Osteocyte (in vitro differentiated cells): ENCODE data around the gene PTPN1. TPM values are rescaled to one million over a fixed set of nuclear protein-coding genes. Genes with fewer than 3 reads are reported as not detected.

ENCODE experiments used
- DNase-seq: peaks from one replicate; pipeline ENCODE4 v3.0.0; 2021; ENCODE audit warnings: mixed read lengths; ENCODE audit not compliant: unreplicated experiment; ENCODE audit errors: extremely low spot score
- H3K27ac Mint-ChIP-seq: one replicate; pipeline ENCODE4 v1.8.0; 2021; ENCODE audit warnings: mild to moderate bottlenecking, mixed read lengths; ENCODE audit not compliant: unreplicated experiment
- H3K27me3 Mint-ChIP-seq: one replicate; pipeline ENCODE4 v1.8.0; 2021; ENCODE audit warnings: mixed read lengths; ENCODE audit not compliant: unreplicated experiment
- H3K36me3 Mint-ChIP-seq: one replicate; pipeline ENCODE4 v1.8.0; 2021; ENCODE audit warnings: mixed read lengths; ENCODE audit not compliant: unreplicated experiment
- H3K4me1 Mint-ChIP-seq: one replicate; pipeline ENCODE4 v1.8.0; 2021; ENCODE audit warnings: mixed read lengths; ENCODE audit not compliant: unreplicated experiment
- H3K4me3 Mint-ChIP-seq: one replicate; pipeline ENCODE4 v1.8.0; 2021; ENCODE audit warnings: mild to moderate bottlenecking, moderate library complexity, mixed read lengths; ENCODE audit not compliant: unreplicated experiment
- H3K9me3 Mint-ChIP-seq: one replicate; pipeline ENCODE4 v1.8.0; 2021; ENCODE audit warnings: mixed read lengths; ENCODE audit not compliant: unreplicated experiment
- total RNA-seq: library from RNA; stranded (reverse); gene quantifications from 2 replicates; pipeline ENCODE4 v1.2.1, GENCODE V29; 2021
- TF ChIP-seq, protein P1 (sequence below): fragments of 200-600 bp; sonication (generic); IDR thresholded peaks from 2 replicates; pipeline ENCODE4 v1.5.0; 2021; ENCODE audit warnings: antibody characterized with exemption, mild to moderate bottlenecking, moderate library complexity

The PTPN1 gene
- total RNA-seq, 1 donor from 2014 or later = 29.1 TPM

GRCh38 chr20:50590348-50590664 lies 80.1 kb downstream of the PTPN1 start:
- H3K36me3 Mint-ChIP-seq = peaks cover 9% of the 10 kb centered on the region
- no peak for DNase-seq
- H3K27me3 Mint-ChIP-seq = peaks cover 3% of the 10 kb centered on the region
- H3K4me1 Mint-ChIP-seq = peaks cover 2% of the 10 kb centered on the region
- H3K4me3 Mint-ChIP-seq = no peak overlapping the region
- H3K9me3 Mint-ChIP-seq = no peaks in the 10 kb centered on the region
- TF ChIP-seq, protein P1, sequence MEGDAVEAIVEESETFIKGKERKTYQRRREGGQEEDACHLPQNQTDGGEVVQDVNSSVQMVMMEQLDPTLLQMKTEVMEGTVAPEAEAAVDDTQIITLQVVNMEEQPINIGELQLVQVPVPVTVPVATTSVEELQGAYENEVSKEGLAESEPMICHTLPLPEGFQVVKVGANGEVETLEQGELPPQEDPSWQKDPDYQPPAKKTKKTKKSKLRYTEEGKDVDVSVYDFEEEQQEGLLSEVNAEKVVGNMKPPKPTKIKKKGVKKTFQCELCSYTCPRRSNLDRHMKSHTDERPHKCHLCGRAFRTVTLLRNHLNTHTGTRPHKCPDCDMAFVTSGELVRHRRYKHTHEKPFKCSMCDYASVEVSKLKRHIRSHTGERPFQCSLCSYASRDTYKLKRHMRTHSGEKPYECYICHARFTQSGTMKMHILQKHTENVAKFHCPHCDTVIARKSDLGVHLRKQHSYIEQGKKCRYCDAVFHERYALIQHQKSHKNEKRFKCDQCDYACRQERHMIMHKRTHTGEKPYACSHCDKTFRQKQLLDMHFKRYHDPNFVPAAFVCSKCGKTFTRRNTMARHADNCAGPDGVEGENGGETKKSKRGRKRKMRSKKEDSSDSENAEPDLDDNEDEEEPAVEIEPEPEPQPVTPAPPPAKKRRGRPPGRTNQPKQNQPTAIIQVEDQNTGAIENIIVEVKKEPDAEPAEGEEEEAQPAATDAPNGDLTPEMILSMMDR = no peak
- H3K27ac Mint-ChIP-seq = no peak overlapping the region

- peaks cover 7% of the 10 kb centered on the region for H3K27me3 Mint-ChIP-seq
- peaks cover 2% of the 10 kb centered on the region for H3K36me3 Mint-ChIP-seq
- DNase-seq = no peak
- TF ChIP-seq, protein P1 = no peak
- H3K27ac Mint-ChIP-seq = no peak overlapping the region
- H3K9me3 Mint-ChIP-seq = no peaks in the 10 kb centered on the region
- H3K4me3 Mint-ChIP-seq = no peak overlapping the region
- peaks cover 2% of the 10 kb centered on the region for H3K4me1 Mint-ChIP-seq
Observed at GRCh38 chr20:50591233-50591852, 81.2 kb downstream of the PTPN1 start.

- H3K27me3 Mint-ChIP-seq = peaks cover 11% of the 10 kb centered on the region
- H3K9me3 Mint-ChIP-seq = no peaks in the 10 kb centered on the region
- TF ChIP-seq, protein P1 = no peak
- peaks cover 2% of the 10 kb centered on the region for H3K36me3 Mint-ChIP-seq
- DNase-seq = no peak
- no peak overlapping the region for H3K4me3 Mint-ChIP-seq
- no peak overlapping the region for H3K27ac Mint-ChIP-seq
- H3K4me1 Mint-ChIP-seq = peaks cover 2% of the 10 kb centered on the region
Observed at GRCh38 chr20:50592282-50593004, 82.3 kb downstream of the PTPN1 start.

DNA sequence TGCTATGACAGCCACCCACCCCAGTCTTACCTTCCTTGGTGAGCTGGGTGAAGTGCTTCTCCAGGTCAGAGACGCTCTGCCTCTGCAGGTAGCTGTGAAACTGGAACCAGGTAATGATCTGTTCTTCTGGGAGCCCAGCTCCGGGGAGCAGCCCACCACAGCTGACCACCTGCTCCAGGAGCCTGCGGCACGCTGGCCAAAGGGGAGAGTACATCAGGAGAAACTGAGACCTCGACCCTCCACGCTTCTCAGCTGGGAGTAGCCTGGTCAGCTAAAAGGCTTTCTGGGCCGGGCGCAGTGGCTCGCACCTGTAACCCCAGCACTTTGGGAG lies 82.8 kb downstream of the PTPN1 start:
- Mint-ChIP-seq H3K36me3 (peaks cover 2% of the 10 kb centered on the region), H3K27me3 (peaks cover 11% of the 10 kb centered on the region), H3K4me3 (no peak overlapping the region), H3K9me3 (no peaks in the 10 kb centered on the region), H3K4me1 (peaks cover 2% of the 10 kb centered on the region), H3K27ac (no peak overlapping the region)
- TF ChIP-seq, protein P1 = no peak
- DNase-seq = no peak

GRCh38 chr20:50594231-50594590 lies 84.0 kb downstream of the PTPN1 start:
- Mint-ChIP-seq H3K4me1 (no peaks in the 10 kb centered on the region), H3K27ac (no peak overlapping the region), H3K27me3 (peaks cover 13% of the 10 kb centered on the region), H3K9me3 (no peaks in the 10 kb centered on the region), H3K4me3 (no peak overlapping the region), H3K36me3 (no peaks in the 10 kb centered on the region)
- DNase-seq = no peak
- TF ChIP-seq, protein P1 = no peak
